DOHH2 (cell line): ENCODE results near the gene TTBK1.

Source experiments
- H3F3A ChIP-seq: fragments of 200-600 bp; sonication (generic), shearing (Covaris generic); 2 replicates; pipeline ENCODE4 v1.6.0; 2016; ENCODE audit warnings: antibody characterized with exemption, mild to moderate bottlenecking; ENCODE audit not compliant: control insufficient read depth, insufficient read depth
- H3K27ac ChIP-seq: fragments of 200-600 bp; sonication (generic); 2 replicates; pipeline ENCODE4 v1.5.1; 2014; ENCODE audit warnings: low read depth, mild to moderate bottlenecking, low read length, moderate library complexity
- H3K27me3 ChIP-seq: fragments of 200-600 bp; sonication (generic); 2 replicates; pipeline ENCODE4 v1.6.1; 2014; ENCODE audit warnings: mild to moderate bottlenecking, low read length, mixed read lengths; ENCODE audit not compliant: control insufficient read depth
- H3K36me3 ChIP-seq: fragments of 200-600 bp; sonication (generic); 2 replicates; pipeline ENCODE4 v1.6.1; 2014; ENCODE audit warnings: mild to moderate bottlenecking, low read length, moderate library complexity, mixed read lengths; ENCODE audit not compliant: control insufficient read depth
- H3K4me1 ChIP-seq: fragments of 200-600 bp; sonication (generic); 2 replicates; pipeline ENCODE4 v1.6.1; 2014; ENCODE audit warnings: mild to moderate bottlenecking, low read length, mixed read lengths; ENCODE audit not compliant: control insufficient read depth
- H3K4me2 ChIP-seq: fragments of 200-600 bp; sonication (generic); 2 replicates; pipeline ENCODE4 v1.6.0; 2014; ENCODE audit warnings: mild to moderate bottlenecking, low read length, moderate library complexity
- H3K4me3 ChIP-seq: fragments of 200-600 bp; sonication (generic); 2 replicates; pipeline ENCODE4 v1.5.1; 2014; ENCODE audit warnings: mild to moderate bottlenecking, low read length, mixed read lengths
- H3K79me2 ChIP-seq: fragments of 200-600 bp; sonication (generic); 2 replicates; pipeline ENCODE4 v1.6.1; 2014; ENCODE audit warnings: mild to moderate bottlenecking, low read length, mixed read lengths; ENCODE audit not compliant: control insufficient read depth
- H3K9me2 ChIP-seq: fragments of 200-600 bp; sonication (generic); replicated peaks from 2 replicates; pipeline ENCODE4 v1.6.1; 2014; ENCODE audit warnings: mild to moderate bottlenecking, low read length, mixed read lengths; ENCODE audit not compliant: control insufficient read depth
- H3K9me3 ChIP-seq: fragments of 200-600 bp; sonication (generic); 2 replicates; pipeline ENCODE4 v1.6.1; 2014; ENCODE audit warnings: antibody characterized with exemption, low read length, mixed read lengths; ENCODE audit not compliant: control insufficient read depth, insufficient read depth
- H4K20me1 ChIP-seq: fragments of 200-600 bp; sonication (generic); 2 replicates; pipeline ENCODE4 v1.6.0; 2014; ENCODE audit warnings: low read depth, mild to moderate bottlenecking, antibody characterized with exemption, low read length, moderate library complexity; ENCODE audit not compliant: control insufficient read depth, insufficient read depth
- EZH2phosphoT487 ChIP-seq: fragments of 200-600 bp; sonication (generic); IDR thresholded peaks from 2 replicates; pipeline ENCODE4 v1.6.1; 2017; ENCODE audit warnings: borderline replicate concordance, mild to moderate bottlenecking, antibody characterized with exemption, low read length, moderate library complexity, mixed read lengths
- TF ChIP-seq, protein P1 (sequence below): fragments of 200-600 bp; sonication (generic); IDR thresholded peaks from one replicate; pipeline ENCODE4 v1.5.1; 2014; ENCODE audit warnings: antibody characterized with exemption, mild to moderate bottlenecking, low read depth, low read length; ENCODE audit not compliant: poor library complexity, severe bottlenecking

TTBK1 gene

DNA sequence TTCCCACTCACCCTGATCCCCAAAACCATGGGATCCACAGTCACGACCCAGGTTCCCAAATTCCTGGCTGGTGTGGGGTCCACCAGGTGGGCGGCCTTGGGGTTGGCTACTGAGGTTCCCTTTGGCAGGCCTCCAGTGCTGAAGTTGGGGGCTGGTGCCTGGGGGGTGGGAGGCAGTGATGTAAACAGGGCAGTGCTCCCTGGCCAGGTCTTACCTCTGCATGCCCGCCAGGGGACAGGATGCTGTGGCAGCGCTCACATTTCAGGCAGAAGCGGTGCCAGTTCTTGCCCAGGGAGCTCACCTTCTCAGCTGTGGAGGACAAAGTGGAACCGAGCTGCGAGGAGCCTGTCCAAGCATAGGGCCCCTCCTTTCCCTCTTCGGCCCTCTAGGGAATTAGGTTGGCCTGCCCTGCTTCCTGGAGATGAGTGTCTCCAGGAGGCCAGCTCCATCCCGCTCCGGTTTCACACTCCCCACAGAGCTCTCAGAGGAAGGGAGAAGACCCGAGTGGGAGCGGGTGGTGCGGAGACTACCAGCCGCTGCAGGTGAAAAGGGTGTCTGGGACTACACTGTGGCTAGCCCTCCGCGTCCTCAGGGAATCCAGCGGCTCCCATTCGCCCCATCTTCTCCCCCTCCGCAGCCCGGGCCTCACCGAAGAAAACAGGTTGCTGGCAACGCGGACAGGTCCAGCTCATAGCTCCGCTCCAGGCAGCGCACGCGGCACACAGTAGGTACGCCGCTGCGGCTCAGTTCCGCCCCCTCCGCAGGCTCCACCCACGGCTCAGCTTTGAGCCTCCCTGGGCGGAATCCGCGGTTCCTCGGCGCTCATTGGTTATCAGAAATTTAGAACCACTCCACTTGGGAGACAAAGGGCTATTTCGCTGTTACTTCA is 65.1 kb downstream of the TTBK1 start, which contains the start of gene CRIP3:
Gene CRIP3 (minus strand): TSS at position 726 of the 889 bp plus-strand sequence. CDS start 34 bp downstream, at position 692.
- peak within 1 kb of the TSS; percentile 37 for H3K27ac ChIP-seq
- peaks cover 2% of the 10 kb centered on the region; the same call in 1 of the 2 replicates for H3K36me3 ChIP-seq
- H3K27me3 ChIP-seq, result no peaks in the 10 kb centered on the region
- H3K79me2 ChIP-seq, result peaks cover 3% of the 10 kb centered on the region; the same call in 1 of the 2 replicates
- H3F3A ChIP-seq, result peaks cover 16% of the 10 kb centered on the region
- H3K9me2 ChIP-seq, result no peaks in the 10 kb centered on the region
- TF ChIP-seq, protein P1, sequence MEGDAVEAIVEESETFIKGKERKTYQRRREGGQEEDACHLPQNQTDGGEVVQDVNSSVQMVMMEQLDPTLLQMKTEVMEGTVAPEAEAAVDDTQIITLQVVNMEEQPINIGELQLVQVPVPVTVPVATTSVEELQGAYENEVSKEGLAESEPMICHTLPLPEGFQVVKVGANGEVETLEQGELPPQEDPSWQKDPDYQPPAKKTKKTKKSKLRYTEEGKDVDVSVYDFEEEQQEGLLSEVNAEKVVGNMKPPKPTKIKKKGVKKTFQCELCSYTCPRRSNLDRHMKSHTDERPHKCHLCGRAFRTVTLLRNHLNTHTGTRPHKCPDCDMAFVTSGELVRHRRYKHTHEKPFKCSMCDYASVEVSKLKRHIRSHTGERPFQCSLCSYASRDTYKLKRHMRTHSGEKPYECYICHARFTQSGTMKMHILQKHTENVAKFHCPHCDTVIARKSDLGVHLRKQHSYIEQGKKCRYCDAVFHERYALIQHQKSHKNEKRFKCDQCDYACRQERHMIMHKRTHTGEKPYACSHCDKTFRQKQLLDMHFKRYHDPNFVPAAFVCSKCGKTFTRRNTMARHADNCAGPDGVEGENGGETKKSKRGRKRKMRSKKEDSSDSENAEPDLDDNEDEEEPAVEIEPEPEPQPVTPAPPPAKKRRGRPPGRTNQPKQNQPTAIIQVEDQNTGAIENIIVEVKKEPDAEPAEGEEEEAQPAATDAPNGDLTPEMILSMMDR, result peak; percentile 65
- no peak for TF ChIP-seq EZH2phosphoT487
- peak within 1 kb of the TSS; percentile 74 for H3K4me3 ChIP-seq
- no peaks in the 10 kb centered on the region for H3K9me3 ChIP-seq
- peaks cover 58% of the 10 kb centered on the region for H3K4me1 ChIP-seq
- H4K20me1 ChIP-seq, result no peaks in the 10 kb centered on the region
- H3K4me2 ChIP-seq, result peak within 1 kb of the TSS; percentile 94

DNA sequence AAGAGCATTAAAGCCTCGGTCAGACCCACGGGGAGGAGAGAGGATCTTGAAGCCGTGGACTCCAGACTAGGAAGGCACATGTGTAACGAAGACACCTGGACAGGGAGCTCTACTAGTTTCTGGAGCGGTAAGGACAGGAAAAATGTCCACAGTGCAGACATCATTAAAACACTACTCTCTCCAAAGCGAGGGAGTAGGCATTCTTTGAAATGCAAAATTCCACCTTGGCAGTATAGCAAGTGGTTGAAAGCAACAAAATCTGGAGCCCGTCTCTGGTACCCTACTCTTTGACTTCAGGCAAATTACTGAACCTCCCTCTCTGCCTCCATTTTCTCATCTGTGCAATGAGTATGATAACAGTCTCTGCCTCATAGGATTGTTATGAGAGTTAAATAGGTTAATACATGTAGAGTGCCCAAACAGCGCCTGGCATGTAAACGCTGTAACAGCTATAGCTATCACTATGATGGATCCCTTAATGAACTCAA is 65.8 kb downstream of the TTBK1 start:
- H3K27me3 ChIP-seq, result no peaks in the 10 kb centered on the region
- peaks cover 65% of the 10 kb centered on the region for H3K4me1 ChIP-seq
- TF ChIP-seq, protein P1, result no peak
- TF ChIP-seq EZH2phosphoT487, result no peak
- peak overlapping the region; percentile 94 for H3K4me2 ChIP-seq
- H3K27ac ChIP-seq, result peak overlapping the region; percentile 37; the same call in 1 of the 2 replicates
- peaks cover 6% of the 10 kb centered on the region for H3K36me3 ChIP-seq
- H3K79me2 ChIP-seq, result peaks cover 3% of the 10 kb centered on the region; the same call in 1 of the 2 replicates
- peak overlapping the region; percentile 74 for H3K4me3 ChIP-seq
- H4K20me1 ChIP-seq, result no peaks in the 10 kb centered on the region
- no peaks in the 10 kb centered on the region for H3K9me3 ChIP-seq
- H3K9me2 ChIP-seq, result no peaks in the 10 kb centered on the region
- H3F3A ChIP-seq, result peaks cover 23% of the 10 kb centered on the region

DNA sequence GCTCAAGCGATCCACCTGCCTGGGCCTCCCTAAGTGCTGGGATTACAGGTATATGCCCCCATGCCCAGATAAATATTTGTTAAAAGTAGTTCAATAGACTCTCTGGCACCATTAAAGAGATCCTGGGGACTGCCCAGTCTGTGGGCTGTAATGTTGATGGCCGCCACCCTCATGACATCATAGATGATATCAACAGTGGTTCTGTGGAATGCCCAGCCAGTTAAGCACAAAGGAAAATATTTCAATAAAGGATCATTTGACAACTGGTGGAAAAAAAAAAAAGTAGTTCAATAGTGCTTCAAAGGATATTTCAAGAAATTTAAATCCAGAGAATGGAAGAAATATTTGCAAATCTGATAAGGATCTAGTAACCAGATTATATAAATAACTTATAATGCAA is 66.9 kb downstream of the TTBK1 start:
- Histone ChIP-seq H3K9me3 (no peaks in the 10 kb centered on the region), H3K36me3 (peaks cover 8% of the 10 kb centered on the region), H3K27me3 (no peaks in the 10 kb centered on the region), H3K4me1 (peaks cover 76% of the 10 kb centered on the region), H3K27ac (no peak overlapping the region), H3K9me2 (no peaks in the 10 kb centered on the region), H3K4me2 (no peak overlapping the region), H3F3A (peaks cover 33% of the 10 kb centered on the region), H3K79me2 (peaks cover 3% of the 10 kb centered on the region; the same call in 1 of the 2 replicates), H3K4me3 (no peak overlapping the region), H4K20me1 (no peaks in the 10 kb centered on the region)
- TF ChIP-seq, protein P1, result no peak
- no peak for TF ChIP-seq EZH2phosphoT487
